HG03342 (cell line): ENCODE results near the gene NUTM2G.
"Not testable (repeated sequence)": the region's sequence is repeated elsewhere in the genome, so short reads cannot be mapped to it uniquely, and the experiment has no call there.

Experiments
- ATAC-seq: cut with Tn5 transposase; IDR thresholded peaks from one replicate; pipeline ENCODE4 v1.9.1; 2021; ENCODE audit warnings: mild to moderate bottlenecking, moderate library complexity; ENCODE audit not compliant: unreplicated experiment

NUTM2G gene

DNA sequence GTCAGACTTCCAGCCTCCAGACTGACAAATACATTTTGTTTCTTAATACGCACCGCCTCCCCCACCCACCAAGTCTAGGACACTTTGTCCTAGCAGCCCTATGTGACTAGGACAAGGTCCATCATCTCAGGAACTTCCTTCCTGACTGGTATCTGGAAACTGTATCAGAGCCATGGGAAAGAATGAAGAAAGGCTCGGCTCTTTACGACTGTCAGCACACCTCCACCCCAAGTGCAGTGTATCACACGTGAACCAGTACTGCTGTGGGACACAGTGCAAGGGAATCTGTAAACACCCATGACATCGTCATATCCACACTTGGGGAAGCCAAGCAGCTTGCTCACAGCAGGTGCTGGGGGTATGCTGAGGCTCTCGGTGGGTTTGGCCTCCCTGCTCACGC lies 13.0 kb downstream of the NUTM2G start:
- not testable (repeated sequence) for ATAC-seq

DNA sequence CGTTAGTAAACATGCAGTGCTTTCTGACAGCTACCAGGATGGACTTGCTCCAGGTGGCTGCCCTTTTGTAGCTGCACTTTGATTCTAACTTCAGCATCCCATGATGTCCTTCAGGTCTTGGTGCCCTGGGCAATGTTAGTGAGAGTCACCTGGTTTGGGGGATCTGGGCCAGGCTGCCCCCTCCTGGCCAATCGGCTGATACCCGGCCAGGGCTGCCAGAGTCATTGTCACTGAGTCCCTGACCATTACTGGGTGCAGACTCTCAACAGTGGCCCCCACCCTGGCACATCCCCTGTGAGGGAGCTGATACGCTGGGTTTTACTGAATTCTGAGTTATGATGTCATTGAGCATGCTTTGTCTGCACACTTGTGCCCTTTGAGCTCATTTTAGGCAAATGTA lies 13.5 kb downstream of the NUTM2G start:
- not testable (repeated sequence) for ATAC-seq

DNA sequence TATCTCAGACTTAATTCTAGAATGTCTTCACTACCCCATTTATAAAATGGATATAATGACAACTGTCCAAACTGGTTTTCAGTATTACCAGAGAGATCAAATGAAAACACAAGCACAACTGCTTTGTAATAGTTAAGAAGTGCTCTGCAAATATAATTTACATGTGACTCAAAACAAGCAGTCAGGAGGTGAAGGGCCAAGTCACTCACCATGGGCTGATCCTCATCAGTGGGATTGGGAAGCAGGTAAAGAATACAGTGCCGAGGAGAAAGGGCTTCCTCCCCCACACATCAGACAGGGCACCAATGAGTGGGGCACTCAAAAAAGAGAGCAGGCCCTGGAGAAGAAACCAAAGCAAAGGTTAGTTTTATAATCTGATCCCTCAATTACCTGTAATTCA lies 20.7 kb downstream of the NUTM2G start:
- not testable (repeated sequence) for ATAC-seq

DNA sequence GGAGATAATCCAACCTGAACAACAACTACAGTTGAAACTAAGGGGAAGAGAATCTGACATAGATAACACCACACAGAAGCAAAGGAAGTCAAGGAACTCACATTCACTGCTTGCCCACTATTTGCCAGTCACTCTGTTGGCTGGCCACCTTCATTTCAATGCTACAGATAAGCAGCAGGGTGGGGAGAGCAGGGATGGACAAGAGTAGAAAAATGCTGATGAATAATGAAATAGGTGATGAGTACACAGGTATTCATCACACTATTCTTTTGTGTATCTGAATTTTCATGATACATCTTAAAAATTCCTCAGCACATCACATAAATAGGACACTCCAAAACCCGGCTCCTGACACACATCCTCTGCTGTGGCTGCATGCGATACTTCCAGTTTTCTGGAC lies 21.9 kb downstream of the NUTM2G start:
- not testable (repeated sequence) for ATAC-seq

DNA sequence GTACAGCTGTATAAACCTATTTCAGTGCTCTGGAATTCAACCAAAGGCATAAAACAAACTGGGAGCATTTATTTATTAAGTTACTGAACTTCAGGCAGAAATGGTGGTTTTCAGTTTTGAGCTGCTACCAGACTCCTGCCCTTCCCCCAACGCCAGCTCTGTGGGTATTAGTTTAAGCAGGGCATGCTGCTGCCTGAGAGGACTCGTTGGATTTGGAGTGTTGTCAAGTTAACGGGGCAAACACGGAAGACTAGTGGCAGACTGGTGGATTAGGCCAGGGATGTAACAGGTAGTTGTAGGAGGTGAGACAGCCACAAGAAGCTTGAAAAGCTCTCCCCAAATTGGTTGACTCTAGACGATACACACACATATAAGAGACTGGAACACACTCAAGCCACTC lies 38.9 kb downstream of the NUTM2G start:
- ATAC-seq, result not testable (repeated sequence)

DNA sequence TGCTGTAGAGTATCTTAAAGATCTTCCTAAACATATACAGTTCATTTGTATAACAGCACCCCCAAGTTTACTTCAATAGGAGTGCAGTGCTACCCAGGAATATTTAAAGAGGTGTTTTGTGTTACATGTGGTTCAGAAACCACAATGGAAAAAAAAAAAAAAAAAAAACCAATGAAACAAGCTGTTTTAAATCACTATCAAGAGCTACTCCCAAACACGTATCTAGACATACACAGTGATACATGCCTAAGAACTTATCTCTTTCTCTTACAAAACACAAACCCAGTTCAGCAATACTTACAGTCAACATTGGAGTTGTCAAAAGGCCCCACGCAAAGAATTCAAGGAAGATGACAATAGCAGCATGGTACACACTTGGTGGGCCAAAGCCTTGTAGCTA lies 43.9 kb downstream of the NUTM2G start:
- not testable (repeated sequence) for ATAC-seq

DNA sequence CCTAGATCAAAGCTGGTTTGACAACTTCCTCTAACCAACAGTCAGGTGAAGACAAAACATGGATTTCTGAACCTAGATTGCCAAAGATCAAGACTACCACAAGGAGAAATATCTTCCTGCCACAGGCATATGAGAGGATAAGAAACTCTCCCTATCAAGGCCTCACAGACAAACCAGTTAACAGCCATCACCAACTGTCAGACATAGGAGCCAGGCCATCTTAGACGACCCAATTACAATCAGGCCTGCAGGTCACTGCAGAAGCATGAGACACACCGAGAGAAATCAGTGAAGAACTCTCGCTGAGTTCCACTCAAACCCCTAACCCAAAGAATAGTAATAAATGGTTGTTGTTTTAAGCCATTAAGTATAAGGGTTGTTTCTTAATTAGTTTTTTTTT lies 45.4 kb downstream of the NUTM2G start:
- ATAC-seq, result not testable (repeated sequence)

DNA sequence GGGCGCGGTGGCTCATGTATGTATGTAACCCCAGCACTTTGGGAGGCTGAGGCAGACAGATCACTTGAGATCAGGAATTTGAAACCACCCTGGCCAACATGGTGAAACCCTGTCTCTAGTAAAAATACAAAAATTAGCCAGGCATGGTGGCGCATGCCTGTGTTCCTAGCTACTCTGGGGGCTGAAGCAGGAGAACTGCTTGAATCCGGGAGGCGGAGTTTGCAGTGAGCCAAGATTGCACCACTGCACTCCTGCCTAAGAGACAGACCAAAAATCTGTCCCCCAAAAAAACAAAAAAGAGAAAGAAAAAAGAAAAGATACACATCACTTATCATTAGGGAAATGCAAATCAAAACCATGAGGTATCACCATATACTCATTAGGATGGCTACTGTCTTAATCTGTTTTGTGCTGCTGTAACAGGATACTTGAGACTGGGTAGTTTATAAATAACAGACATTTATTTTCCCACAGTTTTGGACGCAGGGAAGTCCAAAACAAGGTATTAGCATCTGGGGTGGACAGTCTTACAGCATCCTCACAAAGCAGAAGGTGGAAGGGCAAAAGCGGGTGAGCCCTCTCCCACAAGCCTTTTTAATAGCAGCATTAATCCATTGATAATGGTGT lies 55.0 kb downstream of the NUTM2G start:
- not testable (repeated sequence) for ATAC-seq

DNA sequence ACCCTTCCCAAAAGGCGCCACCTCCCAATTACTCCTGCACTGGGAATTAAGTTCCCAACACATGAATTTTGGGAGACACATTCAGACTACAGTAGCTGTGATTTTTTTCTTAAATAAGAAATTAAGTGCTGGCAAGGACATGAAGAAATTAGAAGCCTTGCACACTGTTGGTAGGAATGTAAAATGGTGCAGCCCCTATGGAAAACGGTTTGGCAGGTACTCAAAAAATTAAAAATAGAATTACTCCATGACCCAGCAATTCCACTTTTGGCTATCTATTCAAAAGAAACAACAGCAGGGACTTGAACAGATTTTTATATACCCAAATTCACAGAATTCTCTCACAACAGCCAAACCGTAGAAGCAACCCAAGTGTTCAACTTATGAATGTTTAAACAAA lies 55.5 kb downstream of the NUTM2G start:
- not testable (repeated sequence) for ATAC-seq

DNA sequence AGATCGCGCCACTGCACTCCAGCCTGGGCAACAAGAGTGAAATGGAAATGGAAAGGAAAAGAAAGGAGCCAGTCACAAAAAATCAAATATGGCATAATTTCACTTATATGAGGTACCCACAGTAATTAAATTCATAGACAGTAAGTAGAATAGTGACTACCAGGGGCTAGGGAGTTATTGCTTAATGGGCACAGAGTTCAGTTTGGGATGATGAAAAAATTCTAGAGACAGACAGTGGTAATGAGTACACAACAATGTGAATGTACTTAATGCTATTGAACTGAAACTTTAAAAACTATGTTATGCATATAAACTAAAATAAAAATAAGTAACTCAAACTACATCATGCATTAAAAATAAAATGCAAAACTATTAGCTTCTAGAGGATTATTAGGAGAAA lies 56.2 kb downstream of the NUTM2G start:
- not testable (repeated sequence) for ATAC-seq
